ENCODE measurements around the gene TEKT1.
A peak's percentile ranks its signal among the peaks of the same experiment; 100 is the strongest.
"Not testable (repeated sequence)": the region's sequence is repeated elsewhere in the genome, so short reads cannot be mapped to it uniquely, and the experiment has no call there.

TEKT1 gene

DNA sequence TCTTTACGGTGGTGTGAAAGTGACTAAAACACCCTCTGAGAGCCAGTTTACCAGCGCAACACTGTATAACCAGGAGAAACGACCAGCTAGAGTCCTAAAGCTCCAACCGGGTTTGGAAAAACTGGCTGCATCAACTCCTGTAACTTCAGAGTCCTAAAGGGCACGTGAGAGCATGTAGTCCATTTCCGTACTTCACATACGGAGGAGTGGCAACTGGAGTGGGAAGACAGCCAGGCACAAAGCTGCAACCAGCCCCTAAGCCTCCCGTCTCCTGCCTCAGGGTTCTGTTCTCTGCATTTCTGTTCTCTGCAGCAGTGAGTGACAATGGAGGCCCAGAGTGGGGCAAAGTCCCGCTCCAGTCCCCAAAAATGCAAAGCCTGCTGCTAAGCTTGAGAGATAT, 19.2 kb downstream of the TEKT1 start:
- no peak for DNase-seq

DNA sequence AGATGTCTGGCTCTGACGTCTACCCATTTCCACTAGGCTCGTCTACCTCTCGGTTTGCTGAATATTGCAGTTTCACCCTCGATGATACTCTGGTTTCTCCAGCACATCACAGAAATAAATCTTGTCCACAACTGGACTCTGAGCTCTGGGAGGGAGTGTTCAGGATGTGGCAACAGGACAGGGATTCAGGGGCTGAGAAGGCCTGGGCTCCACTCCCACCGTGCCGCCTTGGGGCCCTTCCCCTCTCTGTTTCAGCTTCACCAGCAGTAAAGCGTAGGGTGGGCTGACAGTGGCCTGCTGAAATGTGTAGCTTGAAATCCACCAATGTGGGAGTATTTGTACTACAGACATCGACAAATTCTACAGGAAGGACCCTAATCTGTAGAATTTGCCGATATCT, 20.0 kb downstream of the TEKT1 start:
- DNase-seq, result no peak

DNA sequence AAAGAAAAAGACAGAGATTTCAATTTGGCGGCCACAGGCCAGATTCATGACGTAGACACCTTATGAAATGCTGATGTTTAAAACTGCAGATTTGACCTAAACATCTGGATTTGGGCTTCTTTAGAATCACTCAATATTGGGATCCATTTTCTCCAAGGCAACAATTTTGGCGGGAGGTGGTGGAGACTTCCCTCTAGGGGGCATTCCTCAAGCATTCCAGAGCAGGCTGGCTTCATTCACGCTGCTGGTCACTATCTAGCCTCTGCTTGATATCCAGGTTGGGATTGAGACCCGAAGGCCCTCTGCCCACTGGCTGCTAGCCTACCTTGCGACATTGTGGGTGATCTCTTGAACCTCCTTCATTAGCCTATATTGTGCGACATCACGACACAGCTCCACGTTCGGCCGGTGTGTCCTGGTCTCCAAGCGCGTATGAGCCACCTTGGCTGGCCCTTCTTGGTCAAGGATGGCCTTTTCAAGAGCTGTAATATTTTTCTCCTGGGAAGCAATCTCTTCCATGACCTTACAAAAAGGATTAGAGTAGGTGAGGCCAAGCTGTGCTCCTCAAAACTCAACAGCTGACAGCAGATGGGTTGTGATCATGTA, 31.0 kb downstream of the TEKT1 start:
- no peak for DNase-seq

DNA sequence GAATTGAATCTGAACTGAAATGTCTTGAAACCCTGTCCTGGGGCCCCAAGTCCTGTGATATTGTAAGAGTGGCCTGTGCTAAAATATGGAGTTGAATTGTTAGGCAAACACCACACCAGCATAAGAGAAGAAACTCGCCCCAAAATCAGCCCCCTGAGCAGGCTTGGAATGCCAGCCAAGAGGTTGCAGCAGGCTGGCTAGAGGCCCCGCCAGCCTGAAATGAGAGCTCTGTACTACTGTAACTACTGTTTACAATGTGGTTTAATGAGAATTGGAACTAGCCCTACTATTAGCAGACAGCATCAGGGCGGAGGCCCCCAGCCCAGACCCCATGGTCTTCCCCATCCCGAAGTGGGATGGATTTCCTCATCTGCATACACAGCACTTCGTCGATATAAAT, 31.8 kb downstream of the TEKT1 start:
- DNase-seq, result no peak

DNA sequence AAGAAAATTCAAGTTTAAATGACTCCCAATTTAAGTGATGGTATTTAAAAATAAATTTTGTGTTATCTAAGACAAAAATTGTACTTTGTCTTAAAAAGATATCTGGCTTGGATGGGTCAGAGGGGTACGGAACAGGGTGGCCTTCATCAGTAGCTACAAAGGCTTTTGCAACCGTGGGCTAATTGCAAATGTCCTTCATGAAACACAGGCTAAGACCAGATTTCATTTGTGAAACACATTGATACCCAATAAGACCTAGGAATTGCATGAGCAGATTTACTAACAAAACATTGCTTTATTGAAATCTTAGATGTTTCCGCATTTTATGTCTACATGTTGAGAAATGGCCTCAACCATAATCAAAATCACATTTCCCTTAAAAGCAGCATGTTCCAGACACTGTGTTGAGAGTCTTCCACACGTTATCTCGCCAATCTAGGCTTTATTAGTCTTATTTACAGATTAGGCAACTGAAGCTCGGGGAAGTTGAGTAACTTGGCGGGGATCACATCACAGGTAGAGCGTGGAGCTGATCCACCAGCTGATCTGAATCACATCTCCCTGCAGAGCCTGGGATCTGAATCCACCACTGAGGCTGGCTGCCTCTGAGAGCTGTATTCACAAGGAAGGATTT, 33.7 kb downstream of the TEKT1 start:
- DNase-seq, result no peak

DNA sequence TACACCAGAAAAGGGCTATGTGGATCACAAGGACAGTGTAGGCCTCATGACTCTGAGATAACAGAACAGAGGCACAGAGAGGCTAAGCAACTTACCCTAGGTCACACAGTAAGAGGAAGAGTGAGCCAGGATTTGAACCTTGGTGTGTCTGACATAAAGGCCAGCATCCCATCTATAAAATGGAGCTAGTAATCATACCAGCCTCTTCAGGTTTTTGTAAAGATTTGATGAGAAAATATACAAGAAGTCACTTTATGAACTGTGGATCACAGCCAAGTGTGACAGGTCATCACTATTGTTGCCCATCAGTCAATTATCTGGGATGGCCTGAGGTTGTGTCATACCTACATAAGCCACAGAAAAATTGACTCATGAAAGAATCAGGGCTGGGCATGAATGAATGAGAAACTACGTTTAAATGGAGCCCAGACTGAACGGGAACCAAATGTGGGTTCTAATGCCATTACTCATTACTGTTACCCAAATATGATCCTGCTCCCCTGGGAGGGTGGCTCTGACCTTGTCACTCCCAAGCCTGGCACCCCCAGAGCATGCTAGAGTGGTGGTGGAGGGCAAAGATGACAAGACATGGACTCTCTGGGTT, 34.5 kb downstream of the TEKT1 start:
- no peak for DNase-seq

DNA sequence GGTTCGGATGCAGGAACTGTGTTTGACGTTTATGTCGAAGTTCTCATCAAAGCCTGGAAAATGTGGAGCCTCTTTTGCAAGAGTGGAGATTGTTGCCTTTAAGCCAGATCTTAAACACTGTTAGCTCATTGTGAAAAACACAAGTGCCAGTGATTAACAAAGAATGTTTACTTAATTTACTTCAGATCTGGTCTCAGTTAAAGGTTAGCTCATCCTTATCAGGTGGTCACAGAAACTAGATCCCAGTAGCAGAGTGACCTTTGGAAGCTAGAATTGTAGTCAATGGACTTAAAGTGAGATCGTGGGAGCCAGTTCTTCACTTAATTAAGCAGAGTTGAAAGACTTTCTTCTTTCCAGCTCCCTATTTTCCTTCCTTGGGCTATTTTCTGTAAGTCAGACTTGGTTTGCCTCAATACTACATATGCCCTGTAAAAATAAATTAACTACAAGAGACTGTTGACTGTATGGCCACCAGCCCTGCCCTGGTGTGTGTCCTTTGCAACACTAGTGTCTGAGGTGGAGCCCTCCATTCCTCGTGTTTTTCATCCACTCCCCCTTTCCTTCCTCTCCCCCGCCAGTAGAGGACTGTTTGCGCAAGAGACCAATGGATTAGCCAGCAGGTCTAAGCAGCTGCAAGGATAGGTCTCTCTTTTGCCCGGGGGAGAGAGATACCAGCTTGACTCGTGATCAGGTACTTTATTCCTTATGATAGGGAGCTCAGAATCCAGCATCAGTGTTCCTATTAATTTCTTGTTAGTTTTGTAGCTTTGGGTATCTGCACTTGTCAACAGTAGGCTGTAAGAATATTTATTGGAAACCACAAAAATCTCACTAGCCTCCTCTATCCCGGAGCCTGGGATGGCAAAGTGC, 35.3 kb downstream of the TEKT1 start:
- no peak for DNase-seq

DNA sequence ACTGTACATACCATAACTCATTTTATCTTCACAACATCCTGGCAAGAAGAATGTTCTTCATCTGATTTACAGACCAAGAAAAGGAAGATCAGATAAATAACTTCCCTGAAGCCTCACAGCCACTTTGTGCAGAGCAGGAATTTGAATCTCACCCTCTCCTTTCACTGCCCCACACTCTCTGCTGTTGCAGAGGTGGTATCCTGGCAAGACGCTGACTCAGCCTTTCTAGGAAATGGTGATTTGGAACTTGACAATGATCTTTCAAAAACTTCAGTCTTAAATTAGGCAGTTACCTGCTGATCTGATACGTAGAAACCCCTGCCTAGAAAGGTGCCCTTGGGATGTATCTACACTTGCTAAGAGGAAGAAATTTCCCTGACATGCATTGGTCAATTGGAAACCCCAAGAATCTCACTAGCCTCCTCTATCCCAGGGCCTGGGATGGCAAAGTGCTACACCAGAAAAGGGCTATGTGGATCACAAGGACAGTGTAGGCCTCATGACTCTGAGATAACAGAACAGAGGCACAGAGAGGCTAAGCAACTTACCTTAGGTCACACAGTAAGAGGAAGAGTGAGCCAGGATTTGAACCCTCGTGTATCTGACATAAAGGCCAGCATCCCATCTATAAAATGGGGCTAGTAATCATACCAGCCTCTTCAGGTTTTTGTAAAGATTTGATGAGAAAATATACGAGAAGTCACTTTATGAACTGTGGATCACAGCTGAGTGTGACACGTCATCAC, 37.6 kb downstream of the TEKT1 start:
- no peak for DNase-seq

DNA sequence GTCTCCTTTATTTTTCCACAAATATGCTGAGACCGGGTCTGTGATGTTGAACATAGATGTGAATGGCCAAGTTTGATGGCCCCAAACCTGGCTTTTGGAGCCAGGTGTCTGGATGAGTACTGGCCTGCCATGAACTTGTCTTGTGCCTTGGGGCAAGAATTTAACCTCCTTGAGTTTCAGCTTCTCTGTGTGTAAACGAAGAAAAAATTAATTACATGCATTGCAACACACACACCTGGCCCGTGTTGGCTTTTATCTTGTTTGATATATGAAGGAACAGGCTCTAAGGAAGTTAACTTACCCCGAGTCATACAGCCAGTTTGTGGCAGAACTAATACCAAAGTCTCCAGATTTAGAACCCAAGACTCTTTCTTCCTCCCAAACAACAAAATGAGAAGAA, 42.4 kb downstream of the TEKT1 start:
- DNase-seq, result no peak

DNA sequence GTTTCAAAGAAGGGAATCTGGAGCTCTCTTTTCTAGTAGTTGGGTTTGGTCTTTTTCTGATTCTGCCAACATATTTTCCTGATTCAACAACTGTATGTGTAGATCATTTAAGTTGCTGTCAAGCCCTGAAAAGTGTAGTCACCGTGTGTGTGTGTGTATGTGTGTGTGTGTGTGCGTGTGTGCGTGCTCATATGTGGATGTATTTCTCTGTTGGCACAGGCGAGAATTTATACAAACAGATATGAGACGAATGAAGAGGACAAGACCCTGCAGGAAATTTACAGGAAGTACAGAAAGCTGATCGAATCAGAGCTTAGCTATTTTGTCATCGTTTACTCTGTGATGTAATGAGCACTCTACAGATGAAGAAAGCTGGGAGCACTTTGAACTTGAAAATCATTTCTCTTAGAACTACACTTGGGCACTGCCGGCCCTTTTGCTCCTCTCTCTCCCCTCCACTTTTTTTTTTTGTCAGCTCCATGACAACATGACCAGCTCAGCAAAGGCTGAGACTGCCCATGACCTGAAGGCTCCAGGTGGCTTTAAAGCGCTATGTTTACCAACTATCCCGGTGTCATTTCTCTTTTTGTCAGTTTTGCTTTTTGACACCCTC, 44.3 kb downstream of the TEKT1 start:
- no peak for DNase-seq

DNA sequence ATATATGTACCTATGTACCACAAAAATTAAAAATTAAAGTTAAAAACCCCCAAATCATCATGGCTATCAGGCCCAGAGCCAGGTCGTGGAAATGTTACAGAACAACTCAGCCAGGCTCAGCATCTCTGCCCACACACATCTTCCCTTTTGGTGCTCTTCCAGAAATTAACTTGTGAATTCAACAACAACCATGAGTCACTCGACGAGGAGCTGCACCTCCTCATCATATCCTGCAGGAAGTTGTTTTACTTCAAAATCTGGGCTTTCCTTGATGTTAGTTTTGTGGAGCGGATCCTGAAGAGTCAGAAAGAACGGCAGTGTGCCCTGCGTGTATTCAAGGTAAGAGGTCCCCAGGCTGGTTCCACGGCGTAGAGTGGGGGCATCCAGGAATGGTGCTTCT, 44.9 kb downstream of the TEKT1 start:
- no peak for DNase-seq

DNA sequence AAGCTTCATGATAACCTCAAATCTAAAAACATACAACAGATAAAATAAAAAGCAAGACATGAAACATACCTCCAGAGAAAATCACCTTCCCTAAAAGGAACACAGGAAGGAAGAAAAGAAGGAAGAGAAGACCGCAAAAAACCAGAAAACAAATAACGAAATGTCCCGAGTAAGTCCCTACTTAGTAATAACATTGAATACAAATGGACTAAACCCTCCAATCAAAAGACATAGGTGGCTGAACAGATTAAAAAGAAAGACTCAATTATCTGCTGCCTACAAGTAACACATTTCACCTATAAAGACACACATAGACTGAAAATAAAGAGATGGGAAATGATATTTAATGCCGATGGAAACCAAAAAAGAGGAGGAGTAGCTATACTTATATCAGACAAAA, 49.3 kb downstream of the TEKT1 start:
- DNase-seq, result no peak

DNA sequence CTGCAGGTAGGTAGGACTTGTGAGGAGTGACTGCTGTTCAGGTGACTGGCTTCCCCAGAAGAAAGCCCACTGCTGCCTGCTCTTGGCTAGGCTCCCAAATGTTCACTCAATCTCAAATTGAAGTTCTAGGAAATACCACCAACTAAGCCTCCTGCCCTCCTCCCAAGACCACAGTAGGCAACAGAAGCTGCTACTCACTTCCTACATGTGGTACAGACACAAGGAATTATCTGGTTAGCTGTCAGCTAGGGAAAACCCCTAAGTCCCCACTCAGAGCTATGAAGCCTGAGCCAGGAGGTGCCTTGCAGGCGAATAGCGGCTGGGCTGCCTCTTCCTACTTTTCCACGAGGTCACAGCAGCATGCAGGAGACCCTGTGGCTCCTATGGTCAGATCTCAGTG, 50.6 kb downstream of the TEKT1 start:
- no peak for DNase-seq

DNA sequence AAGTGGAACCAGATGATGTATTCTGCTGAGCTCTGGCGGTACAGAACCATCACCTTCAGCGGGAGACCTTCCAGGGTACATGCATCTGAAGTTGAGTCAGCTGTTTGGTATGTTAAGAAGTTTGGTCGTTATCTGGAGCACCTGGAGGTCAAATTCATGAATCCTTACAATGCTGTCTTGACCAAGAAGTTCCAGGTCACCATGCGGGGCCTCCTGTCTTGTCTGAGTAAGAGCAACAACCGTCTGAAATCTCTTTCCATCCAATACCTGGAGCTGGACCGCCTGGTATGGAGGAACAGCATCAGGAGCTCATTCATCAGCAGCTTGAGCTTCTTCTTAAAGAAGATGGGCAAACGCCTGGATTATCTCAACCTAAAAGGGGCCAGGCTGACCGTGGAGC, 51.5 kb downstream of the TEKT1 start:
- no peak for DNase-seq

DNA sequence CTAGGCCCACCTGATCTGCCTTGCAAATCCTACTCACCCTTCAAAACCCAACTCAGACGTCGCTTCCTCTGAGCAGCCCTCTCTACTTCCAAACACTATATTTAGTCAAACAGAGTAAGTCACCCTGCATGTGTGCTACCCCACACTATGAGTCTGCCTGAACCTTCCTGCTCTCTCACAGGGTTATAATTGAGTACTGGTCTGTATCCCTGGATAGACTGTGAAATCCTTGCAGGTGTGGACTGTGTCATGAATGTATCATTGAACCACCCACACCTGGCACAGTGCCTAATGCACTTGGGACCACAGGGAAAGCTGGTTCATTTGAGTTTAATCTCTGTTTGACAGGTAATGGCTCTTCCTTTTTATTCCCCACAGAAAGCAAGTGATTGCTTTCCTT, 52.1 kb downstream of the TEKT1 start:
- no peak for DNase-seq

DNA sequence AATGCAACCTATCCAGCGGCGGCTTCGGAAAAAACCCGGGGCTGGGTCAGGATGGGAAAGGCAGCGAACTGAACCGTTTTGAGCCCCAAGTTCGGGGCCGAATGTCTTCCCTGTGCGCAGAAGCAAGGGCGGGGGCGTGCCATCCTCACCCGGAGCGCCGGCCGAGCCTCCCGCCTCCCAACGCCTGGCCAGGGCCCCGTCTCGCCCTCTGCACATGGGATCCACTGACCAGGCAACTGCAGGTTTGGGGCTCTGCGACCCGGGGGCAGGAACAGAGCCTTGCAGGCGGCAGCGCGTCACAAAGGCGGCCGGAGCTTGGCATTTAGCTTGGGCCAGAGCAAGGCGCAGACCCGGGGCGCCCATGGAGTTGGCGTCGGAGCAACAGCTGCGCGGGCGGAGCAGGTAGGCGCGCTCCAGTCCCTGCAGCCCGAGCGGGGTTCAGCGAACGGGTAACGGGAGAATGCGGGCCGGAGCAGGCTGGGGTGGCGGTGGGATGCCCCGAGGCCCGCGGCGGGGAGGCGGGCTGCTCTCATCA, 55.6 kb downstream of the TEKT1 start, which contains the start of gene FBXO39:
Gene FBXO39, plus strand, starts transcription at position 345 of the 535 bp plus-strand sequence. CDS start 3,654 bp downstream, outside the sequence.
- DNase-seq, result no peak

DNA sequence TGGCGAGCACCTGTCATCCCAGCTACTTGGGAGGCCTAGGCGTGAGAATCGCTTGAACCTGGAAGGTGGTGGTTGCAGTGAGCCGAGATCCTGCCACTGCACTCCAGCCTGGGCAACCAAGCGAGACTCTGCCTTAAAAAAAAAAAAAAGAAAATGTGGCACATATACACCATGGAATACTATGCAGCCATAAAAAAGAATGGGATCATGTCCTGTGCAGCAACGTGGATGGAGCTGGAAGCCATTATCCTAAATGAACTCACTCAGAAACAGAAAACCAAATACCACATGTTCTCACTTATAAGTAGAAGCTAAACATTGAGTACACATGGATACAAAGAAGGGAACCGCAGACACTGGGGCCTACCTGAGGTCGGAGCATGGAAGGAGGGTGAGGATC, 56.6 kb downstream of the TEKT1 start:
- DNase-seq, result not testable (repeated sequence)

DNA sequence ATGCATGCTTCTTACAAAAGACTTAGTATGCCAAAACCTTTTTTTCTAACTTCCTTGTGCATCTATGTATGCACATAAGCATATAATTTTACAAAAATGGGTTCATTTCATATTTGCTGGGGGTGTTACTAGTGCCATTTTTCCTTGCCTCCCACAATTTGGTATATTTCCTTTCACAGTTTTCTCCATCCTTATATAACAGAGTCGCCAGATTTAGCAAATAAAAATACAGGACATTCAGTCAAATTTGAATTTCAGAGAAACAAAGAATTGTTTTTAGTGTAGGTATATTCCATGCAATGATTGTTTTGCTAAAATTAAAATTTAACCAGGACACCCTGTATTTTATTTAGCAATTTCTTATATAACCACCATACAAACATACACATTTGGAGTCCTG, 59.5 kb downstream of the TEKT1 start:
- no peak for DNase-seq

DNA sequence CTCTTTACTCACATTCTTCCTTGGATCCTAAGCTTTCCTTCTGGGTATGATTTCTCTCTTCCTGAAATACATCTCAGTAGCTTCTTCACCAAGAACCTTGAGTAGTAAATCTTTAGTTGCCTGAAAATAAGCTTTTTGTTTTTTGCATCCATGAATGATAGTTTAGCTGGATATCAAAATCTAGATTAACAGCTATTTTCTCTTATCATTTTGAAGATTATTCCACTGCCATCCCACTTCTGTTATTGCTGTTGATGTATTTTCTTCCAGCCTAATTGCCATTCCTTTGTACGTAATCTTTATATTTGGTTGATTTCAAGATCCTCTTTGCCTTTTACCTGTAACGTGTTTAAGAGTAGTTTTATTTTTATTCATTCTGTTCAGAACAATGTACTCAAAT, 63.1 kb downstream of the TEKT1 start:
- DNase-seq, result no peak

DNA sequence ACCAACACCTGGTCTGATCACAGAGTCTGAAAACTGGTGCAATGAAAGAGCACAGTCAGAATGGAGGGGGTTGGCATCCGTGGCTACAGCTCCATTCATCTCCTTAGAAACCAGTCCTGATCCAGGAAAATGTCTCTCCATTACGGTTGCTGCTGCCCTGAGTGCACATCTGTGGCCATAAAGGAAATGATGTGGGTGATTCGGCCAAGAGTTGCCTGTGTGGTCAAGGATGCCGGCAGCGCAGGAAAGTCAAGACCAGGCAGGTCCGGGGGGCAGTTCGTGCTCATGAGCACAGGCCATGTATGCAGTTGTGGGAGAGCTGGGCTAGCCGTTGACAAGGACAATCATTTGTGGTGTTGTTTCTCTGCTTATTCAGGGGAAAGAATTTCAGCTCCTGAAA, 69.8 kb downstream of the TEKT1 start:
- DNase-seq, result no peak

DNA sequence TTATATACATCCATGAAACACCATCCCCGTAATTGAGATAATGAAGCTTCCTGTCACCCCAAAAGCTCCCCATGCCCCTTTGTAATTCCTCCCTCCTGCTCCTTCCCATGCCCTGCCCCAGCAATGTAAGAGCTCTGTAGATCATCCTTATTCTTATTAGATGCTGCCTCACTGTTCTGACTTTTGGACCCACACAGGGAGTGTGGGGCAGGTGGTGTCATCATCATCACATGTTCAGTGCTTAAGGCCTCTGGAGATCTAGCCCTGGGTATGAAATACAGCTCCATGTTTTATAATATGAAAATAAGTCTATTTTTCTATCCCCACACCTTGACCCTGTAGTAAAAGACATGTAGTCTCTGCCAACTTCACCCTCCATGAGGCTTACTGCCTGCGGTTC, 73.8 kb downstream of the TEKT1 start:
- no peak for DNase-seq

DNA sequence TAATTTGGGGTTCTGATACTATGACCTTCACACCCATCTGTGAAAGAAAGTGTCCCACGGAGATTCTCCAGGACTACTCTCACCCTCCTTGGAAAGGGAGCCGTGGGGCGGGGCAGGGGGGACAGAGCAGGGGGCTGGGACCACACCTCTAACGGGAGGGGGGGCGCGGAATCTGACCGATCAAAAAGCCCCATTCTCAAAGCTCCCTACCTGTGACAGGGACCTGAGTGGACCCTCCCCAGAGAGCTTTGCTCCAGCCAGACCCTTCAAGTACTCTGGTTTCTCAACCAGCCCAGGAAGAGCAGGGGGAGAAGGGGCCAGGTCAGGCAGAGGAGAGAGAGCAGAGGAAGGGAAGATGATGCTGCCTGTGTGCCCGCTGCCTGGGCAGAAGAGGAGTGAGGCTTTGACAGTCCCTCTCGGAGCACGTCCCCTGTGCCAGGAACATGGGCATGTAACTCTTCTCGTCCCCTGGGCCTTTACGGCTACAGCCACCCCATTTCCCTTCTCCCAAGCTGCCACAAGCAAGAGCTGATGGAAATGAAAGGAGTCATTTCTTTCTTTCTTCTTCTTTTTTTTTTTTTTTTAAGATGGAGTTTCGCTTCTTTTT, 75.0 kb downstream of the TEKT1 start:
- DNase-seq, result peak; percentile 49 to 61

Data from CD4-positive, alpha-beta T cell treated with Interferon alpha-2 for 1 hour (primary cell).